GM21825 (cell line): ENCODE results near the gene MPP4.

Experiments used
- ATAC-seq: cut with Tn5 transposase; IDR thresholded peaks from one replicate; pipeline ENCODE4 v1.9.1; 2021; ENCODE audit warnings: mild to moderate bottlenecking, moderate library complexity; ENCODE audit not compliant: unreplicated experiment

Gene MPP4

GRCh38 chr2:201698588-201699226, at the start of gene MPP4:
Gene MPP4, minus strand, starts transcription at chr2:201698644. Its CDS starts 4,690 bp downstream, at chr2:201693954.
- ATAC-seq, result no peak

GRCh38 chr2:201746551-201746950, 48.1 kb upstream of the MPP4 start:
- ATAC-seq, result no peak

GRCh38 chr2:201735486-201735885, 37.0 kb upstream of the MPP4 start:
- no peak for ATAC-seq

GRCh38 chr2:201734111-201734510, 35.7 kb upstream of the MPP4 start:
- ATAC-seq, result no peak

- ATAC-seq, result no peak
Observed at GRCh38 chr2:201733544-201733943, 35.1 kb upstream of the MPP4 start.

GRCh38 chr2:201730651-201731285, 32.3 kb upstream of the MPP4 start:
- no peak for ATAC-seq

GRCh38 chr2:201715459-201715858, 17.0 kb upstream of the MPP4 start:
- no peak for ATAC-seq

- no peak for ATAC-seq
Observed at GRCh38 chr2:201712726-201713125, 14.3 kb upstream of the MPP4 start.

- ATAC-seq, result no peak
Observed at GRCh38 chr2:201709747-201710146, 11.3 kb upstream of the MPP4 start.

GRCh38 chr2:201709049-201709448, 10.6 kb upstream of the MPP4 start:
- ATAC-seq, result no peak

GRCh38 chr2:201707753-201708152, 9.3 kb upstream of the MPP4 start:
- ATAC-seq, result no peak

GRCh38 chr2:201707142-201707541, 8.7 kb upstream of the MPP4 start:
- ATAC-seq, result no peak

- no peak for ATAC-seq
Observed at GRCh38 chr2:201704536-201704935, 6.1 kb upstream of the MPP4 start.

GRCh38 chr2:201701646-201702045, 3.2 kb upstream of the MPP4 start:
- ATAC-seq, result no peak

- no peak for ATAC-seq
Observed at GRCh38 chr2:201699416-201699815, 972 bp upstream of the MPP4 start.

- ATAC-seq, result no peak
Observed at GRCh38 chr2:201697899-201698298, 545 bp downstream of the MPP4 start.

- no peak for ATAC-seq
Observed at GRCh38 chr2:201696151-201696659, 2.2 kb downstream of the MPP4 start.

- ATAC-seq, result no peak
Observed at GRCh38 chr2:201685156-201685555, 13.3 kb downstream of the MPP4 start.

GRCh38 chr2:201680743-201681142, 17.7 kb downstream of the MPP4 start:
- ATAC-seq, result no peak

- ATAC-seq, result no peak
Observed at GRCh38 chr2:201678401-201678800, 20.0 kb downstream of the MPP4 start.

GRCh38 chr2:201675454-201675853, 23.0 kb downstream of the MPP4 start:
- ATAC-seq, result no peak

- no peak for ATAC-seq
Observed at GRCh38 chr2:201674794-201675193, 23.6 kb downstream of the MPP4 start.

- no peak for ATAC-seq
Observed at GRCh38 chr2:201674298-201674697, 24.1 kb downstream of the MPP4 start.
